HEK293 (cell line): ENCODE measurements around the gene TEX13C.

Experiments
- CTCF ChIA-PET: fragments of 350-600 bp; formaldehyde crosslinking; extraction: SDS; loops from one replicate; lab custom pipeline; 2021; ENCODE audit warnings: antibody characterized with exemption; lab: Yijun Ruan, JAX
- POLR2A ChIA-PET: fragments of 300-600 bp; formaldehyde crosslinking; extraction: SDS; loops from one replicate; lab custom pipeline; 2020; ENCODE audit warnings: antibody characterized with exemption, inconsistent platforms; lab: Yijun Ruan, JAX
- H3K27ac ChIP-seq: fragments of 200-500 bp; sonication (Bioruptor generic); 2 replicates; pipeline ENCODE4 v1.5.1; 2014; ENCODE audit warnings: low read depth, low read length, control low read depth, inconsistent platforms; ENCODE audit errors: extremely low read depth
- H3K36me3 ChIP-seq, 2 experiments: fragments of 200-500 bp in 1 of 2; sonication (Bioruptor generic) in 1 of 2; 1 replicate in 1 of 2; 2 replicates in 1 of 2; pipeline ENCODE4 v1.5.1; 2014 to 2017; ENCODE audit warnings: inconsistent platforms in 2 of 2, low read length in 2 of 2; ENCODE audit not compliant: control insufficient read depth in 2 of 2, insufficient read depth in 1 of 2
- H3K4me1 ChIP-seq: fragments of 200-500 bp; sonication (Bioruptor generic); 2 replicates; pipeline ENCODE4 v1.5.1; 2014; ENCODE audit warnings: mild to moderate bottlenecking, low read length, inconsistent platforms; ENCODE audit not compliant: control insufficient read depth, insufficient read depth
- H3K4me3 ChIP-seq: 2 replicates; pipeline ENCODE4 v1.5.1; 2011; ENCODE audit warnings: low read depth, mild to moderate bottlenecking, control low read depth, low read length, moderate library complexity
- H3K9me3 ChIP-seq: fragments of 200-500 bp; sonication (Bioruptor generic); 2 replicates; pipeline ENCODE4 v1.5.1; 2014; ENCODE audit warnings: low read depth, low read length, inconsistent platforms; ENCODE audit not compliant: control insufficient read depth, insufficient read depth
- KLF16 ChIP-seq: fragments of 450-650 bp; formaldehyde crosslinking; IDR thresholded peaks from 2 replicates; pipeline ENCODE4 v1.5.1; 2017; ENCODE audit warnings: missing biosample characterization, missing genetic modification characterization
- OSR2 ChIP-seq: fragments of 450-650 bp; formaldehyde crosslinking; IDR thresholded peaks from 2 replicates; pipeline ENCODE4 v1.5.1; 2016; ENCODE audit warnings: missing biosample characterization, missing genetic modification characterization
- TRIM28 ChIP-seq: IDR thresholded peaks from 2 replicates; pipeline ENCODE4 v1.6.1; 2011; ENCODE audit warnings: low read length, control low read depth, borderline replicate concordance
- YY1 ChIP-seq: fragments of 450-650 bp; formaldehyde crosslinking; IDR thresholded peaks from 2 replicates; pipeline ENCODE4 v1.5.1; 2018; ENCODE audit warnings: missing biosample characterization, missing genetic modification characterization
- YY2 ChIP-seq: fragments of 450-650 bp; formaldehyde crosslinking; IDR thresholded peaks from 2 replicates; pipeline ENCODE4 v1.5.1; 2016; ENCODE audit warnings: missing biosample characterization, missing genetic modification characterization
- ZBTB48 ChIP-seq: fragments of 450-650 bp; formaldehyde crosslinking; IDR thresholded peaks from 2 replicates; pipeline ENCODE4 v1.5.1; 2016; ENCODE audit warnings: missing biosample characterization, missing genetic modification characterization
- ZBTB8A ChIP-seq: fragments of 450-650 bp; formaldehyde crosslinking; IDR thresholded peaks from 2 replicates; pipeline ENCODE4 v1.5.1; 2016; ENCODE audit warnings: missing biosample characterization, missing genetic modification characterization
- ZFHX2 ChIP-seq: fragments of 450-650 bp; formaldehyde crosslinking; conservative IDR thresholded peaks from 2 replicates; pipeline ENCODE4 v1.5.1; 2016; ENCODE audit warnings: missing biosample characterization, missing genetic modification characterization
- ZNF175 ChIP-seq: fragments of 450-650 bp; formaldehyde crosslinking; IDR thresholded peaks from 2 replicates; pipeline ENCODE4 v1.5.1; 2016; ENCODE audit warnings: missing biosample characterization, missing genetic modification characterization
- ZNF2 ChIP-seq: fragments of 450-650 bp; formaldehyde crosslinking; IDR thresholded peaks from 2 replicates; pipeline ENCODE4 v1.5.1; 2016; ENCODE audit warnings: missing biosample characterization, missing genetic modification characterization
- ZNF404 ChIP-seq: fragments of 450-650 bp; formaldehyde crosslinking; IDR thresholded peaks from 2 replicates; pipeline ENCODE4 v1.5.1; 2017; ENCODE audit warnings: missing biosample characterization, missing genetic modification characterization
- ZNF510 ChIP-seq: fragments of 450-650 bp; formaldehyde crosslinking; IDR thresholded peaks from 2 replicates; pipeline ENCODE4 v1.5.1; 2018; ENCODE audit warnings: mild to moderate bottlenecking, missing genetic modification characterization, missing biosample characterization; ENCODE audit not compliant: insufficient replicate concordance
- ZNF600 ChIP-seq: fragments of 450-650 bp; formaldehyde crosslinking; IDR thresholded peaks from 2 replicates; pipeline ENCODE4 v1.5.1; 2016; ENCODE audit warnings: missing biosample characterization, missing genetic modification characterization
- ZNF654 ChIP-seq: fragments of 450-650 bp; formaldehyde crosslinking; IDR thresholded peaks from 2 replicates; pipeline ENCODE4 v1.5.1; 2016; ENCODE audit warnings: low read depth, missing biosample characterization, missing genetic modification characterization
- ZNF658 ChIP-seq: fragments of 450-650 bp; formaldehyde crosslinking; IDR thresholded peaks from 2 replicates; pipeline ENCODE4; 2016; ENCODE audit warnings: missing biosample characterization, missing genetic modification characterization
- ZNF768 ChIP-seq: fragments of 450-650 bp; formaldehyde crosslinking; IDR thresholded peaks from 2 replicates; pipeline ENCODE4 v1.5.1; 2018; ENCODE audit warnings: missing biosample characterization, mild to moderate bottlenecking, missing genetic modification characterization
- ZSCAN23 ChIP-seq: fragments of 450-650 bp; formaldehyde crosslinking; IDR thresholded peaks from 2 replicates; pipeline ENCODE4 v1.5.1; 2016; ENCODE audit warnings: missing biosample characterization, missing genetic modification characterization
- ZSCAN30 ChIP-seq: fragments of 450-650 bp; IDR thresholded peaks from 2 replicates; pipeline ENCODE4 v1.5.1; 2018; ENCODE audit warnings: missing biosample characterization, mild to moderate bottlenecking, missing genetic modification characterization, moderate library complexity
- TF ChIP-seq, protein P1 (sequence below): sonication (generic); formaldehyde crosslinking; IDR thresholded peaks from 2 replicates; pipeline ENCODE4 v1.8.1; 2022; ENCODE audit warnings: mild to moderate bottlenecking, moderate library complexity, missing genetic modification reagents
- TF ChIP-seq, protein P2 (sequence below): fragments of 450-650 bp; formaldehyde crosslinking; IDR thresholded peaks from 2 replicates; pipeline ENCODE4 v1.5.1; 2017; ENCODE audit warnings: missing biosample characterization, missing genetic modification characterization
- TF ChIP-seq, protein P3 (sequence below): fragments of 450-650 bp; formaldehyde crosslinking; IDR thresholded peaks from 2 replicates; pipeline ENCODE4 v1.5.1; 2016; ENCODE audit warnings: missing biosample characterization, missing genetic modification characterization
- TF ChIP-seq, protein P4 (sequence below): fragments of 450-650 bp; formaldehyde crosslinking; IDR thresholded peaks from 2 replicates; pipeline ENCODE4; 2016; ENCODE audit warnings: missing biosample characterization, missing genetic modification characterization
- TF ChIP-seq, protein P5 (sequence below): fragments of 450-650 bp; formaldehyde crosslinking; conservative IDR thresholded peaks from 2 replicates; pipeline ENCODE4 v1.5.1; 2016; ENCODE audit warnings: low read depth, missing biosample characterization, missing genetic modification characterization

Gene TEX13C

DNA sequence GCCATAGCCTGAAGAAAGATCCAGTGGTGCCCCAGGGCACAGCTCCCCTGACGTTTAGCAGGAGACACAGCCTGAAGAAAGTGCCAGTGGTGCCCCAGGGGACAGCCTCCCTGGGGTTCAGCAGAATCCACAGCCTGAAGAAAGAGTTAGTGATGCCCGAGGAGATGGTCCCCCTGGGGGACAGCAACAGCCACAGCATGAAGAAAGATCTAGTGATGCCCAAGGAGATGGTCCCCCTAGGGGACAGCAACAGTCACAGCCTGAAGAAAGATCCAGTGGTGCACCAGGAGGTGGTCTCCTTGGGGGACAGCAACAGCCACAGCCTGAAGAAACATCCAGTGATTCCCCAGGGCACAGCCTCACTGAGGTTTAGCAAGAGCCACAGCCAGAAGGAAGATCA is 2.8 kb downstream of the TEX13C start:
- no peak overlapping the region for H3K4me3 ChIP-seq
- no peak for TF ChIP-seq ZNF175
- no peak for TF ChIP-seq KLF16 (tag by site-specific recombination)
- TF ChIP-seq, protein P1, sequence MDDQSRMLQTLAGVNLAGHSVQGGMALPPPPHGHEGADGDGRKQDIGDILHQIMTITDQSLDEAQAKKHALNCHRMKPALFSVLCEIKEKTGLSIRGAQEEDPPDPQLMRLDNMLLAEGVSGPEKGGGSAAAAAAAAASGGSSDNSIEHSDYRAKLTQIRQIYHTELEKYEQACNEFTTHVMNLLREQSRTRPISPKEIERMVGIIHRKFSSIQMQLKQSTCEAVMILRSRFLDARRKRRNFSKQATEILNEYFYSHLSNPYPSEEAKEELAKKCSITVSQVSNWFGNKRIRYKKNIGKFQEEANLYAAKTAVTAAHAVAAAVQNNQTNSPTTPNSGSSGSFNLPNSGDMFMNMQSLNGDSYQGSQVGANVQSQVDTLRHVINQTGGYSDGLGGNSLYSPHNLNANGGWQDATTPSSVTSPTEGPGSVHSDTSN (CRISPR knock-in tag) = no peak
- TF ChIP-seq ZBTB48 = no peak
- TF ChIP-seq, protein P2, sequence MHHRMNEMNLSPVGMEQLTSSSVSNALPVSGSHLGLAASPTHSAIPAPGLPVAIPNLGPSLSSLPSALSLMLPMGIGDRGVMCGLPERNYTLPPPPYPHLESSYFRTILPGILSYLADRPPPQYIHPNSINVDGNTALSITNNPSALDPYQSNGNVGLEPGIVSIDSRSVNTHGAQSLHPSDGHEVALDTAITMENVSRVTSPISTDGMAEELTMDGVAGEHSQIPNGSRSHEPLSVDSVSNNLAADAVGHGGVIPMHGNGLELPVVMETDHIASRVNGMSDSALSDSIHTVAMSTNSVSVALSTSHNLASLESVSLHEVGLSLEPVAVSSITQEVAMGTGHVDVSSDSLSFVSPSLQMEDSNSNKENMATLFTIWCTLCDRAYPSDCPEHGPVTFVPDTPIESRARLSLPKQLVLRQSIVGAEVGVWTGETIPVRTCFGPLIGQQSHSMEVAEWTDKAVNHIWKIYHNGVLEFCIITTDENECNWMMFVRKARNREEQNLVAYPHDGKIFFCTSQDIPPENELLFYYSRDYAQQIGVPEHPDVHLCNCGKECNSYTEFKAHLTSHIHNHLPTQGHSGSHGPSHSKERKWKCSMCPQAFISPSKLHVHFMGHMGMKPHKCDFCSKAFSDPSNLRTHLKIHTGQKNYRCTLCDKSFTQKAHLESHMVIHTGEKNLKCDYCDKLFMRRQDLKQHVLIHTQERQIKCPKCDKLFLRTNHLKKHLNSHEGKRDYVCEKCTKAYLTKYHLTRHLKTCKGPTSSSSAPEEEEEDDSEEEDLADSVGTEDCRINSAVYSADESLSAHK (tag by site-specific recombination) = no peak
- TF ChIP-seq YY1 (tag by site-specific recombination) = no peak
- TF ChIP-seq, protein P3, sequence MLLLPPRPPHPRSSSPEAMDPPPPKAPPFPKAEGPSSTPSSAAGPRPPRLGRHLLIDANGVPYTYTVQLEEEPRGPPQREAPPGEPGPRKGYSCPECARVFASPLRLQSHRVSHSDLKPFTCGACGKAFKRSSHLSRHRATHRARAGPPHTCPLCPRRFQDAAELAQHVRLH = no peak
- TF ChIP-seq ZNF658 (tag by site-specific recombination) = no peak
- TF ChIP-seq, protein P4, sequence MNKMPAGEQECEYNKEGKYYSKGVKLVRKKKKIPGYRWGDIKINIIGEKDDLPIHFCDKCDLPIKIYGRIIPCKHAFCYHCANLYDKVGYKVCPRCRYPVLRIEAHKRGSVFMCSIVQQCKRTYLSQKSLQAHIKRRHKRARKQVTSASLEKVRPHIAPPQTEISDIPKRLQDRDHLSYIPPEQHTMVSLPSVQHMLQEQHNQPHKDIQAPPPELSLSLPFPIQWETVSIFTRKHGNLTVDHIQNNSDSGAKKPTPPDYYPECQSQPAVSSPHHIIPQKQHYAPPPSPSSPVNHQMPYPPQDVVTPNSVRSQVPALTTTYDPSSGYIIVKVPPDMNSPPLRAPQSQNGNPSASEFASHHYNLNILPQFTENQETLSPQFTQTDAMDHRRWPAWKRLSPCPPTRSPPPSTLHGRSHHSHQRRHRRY (tag by site-specific recombination) = no peak
- TF ChIP-seq ZSCAN30 = no peak
- no peak for TF ChIP-seq ZNF510 (tag by site-specific recombination)

DNA sequence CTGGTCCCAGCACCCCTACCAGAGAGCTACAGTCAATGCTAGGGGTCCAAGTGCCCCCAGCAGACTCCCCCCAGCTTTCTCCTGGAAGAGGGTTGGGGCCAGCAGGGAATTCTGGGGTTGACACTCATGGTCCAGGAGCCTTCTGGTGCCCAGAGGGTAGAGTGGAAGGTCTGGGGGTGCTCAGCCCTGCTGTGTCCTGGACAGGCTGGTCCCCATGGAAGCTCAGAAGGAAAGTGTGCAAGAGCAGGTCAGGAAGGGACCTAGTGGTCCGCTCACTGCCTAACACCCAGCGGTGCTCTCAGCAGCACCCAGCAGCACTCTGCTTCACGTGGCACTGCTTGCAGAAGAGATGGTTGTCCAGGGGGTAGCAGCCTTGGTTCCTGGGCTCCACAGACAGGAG is 6.9 kb downstream of the TEX13C start:
- H3K27ac ChIP-seq = no peak overlapping the region
- POLR2A ChIA-PET = no interaction called here
- H3K9me3 ChIP-seq = no peaks in the 10 kb centered on the region
- CTCF ChIA-PET = no interaction called here
- H3K4me3 ChIP-seq = no peak overlapping the region
- TF ChIP-seq YY2 (tag by site-specific recombination) (no peak), ZSCAN23 (no peak), ZNF600 (tag by site-specific recombination) (no peak), ZNF2 (no peak), ZBTB8A (no peak), ZNF404 (tag by site-specific recombination) (no peak), ZNF654 (tag by site-specific recombination) (no peak), ZFHX2 (tag by site-specific recombination) (no peak), OSR2 (no peak), TRIM28 (no peak), ZNF768 (no peak)
- TF ChIP-seq, protein P5, sequence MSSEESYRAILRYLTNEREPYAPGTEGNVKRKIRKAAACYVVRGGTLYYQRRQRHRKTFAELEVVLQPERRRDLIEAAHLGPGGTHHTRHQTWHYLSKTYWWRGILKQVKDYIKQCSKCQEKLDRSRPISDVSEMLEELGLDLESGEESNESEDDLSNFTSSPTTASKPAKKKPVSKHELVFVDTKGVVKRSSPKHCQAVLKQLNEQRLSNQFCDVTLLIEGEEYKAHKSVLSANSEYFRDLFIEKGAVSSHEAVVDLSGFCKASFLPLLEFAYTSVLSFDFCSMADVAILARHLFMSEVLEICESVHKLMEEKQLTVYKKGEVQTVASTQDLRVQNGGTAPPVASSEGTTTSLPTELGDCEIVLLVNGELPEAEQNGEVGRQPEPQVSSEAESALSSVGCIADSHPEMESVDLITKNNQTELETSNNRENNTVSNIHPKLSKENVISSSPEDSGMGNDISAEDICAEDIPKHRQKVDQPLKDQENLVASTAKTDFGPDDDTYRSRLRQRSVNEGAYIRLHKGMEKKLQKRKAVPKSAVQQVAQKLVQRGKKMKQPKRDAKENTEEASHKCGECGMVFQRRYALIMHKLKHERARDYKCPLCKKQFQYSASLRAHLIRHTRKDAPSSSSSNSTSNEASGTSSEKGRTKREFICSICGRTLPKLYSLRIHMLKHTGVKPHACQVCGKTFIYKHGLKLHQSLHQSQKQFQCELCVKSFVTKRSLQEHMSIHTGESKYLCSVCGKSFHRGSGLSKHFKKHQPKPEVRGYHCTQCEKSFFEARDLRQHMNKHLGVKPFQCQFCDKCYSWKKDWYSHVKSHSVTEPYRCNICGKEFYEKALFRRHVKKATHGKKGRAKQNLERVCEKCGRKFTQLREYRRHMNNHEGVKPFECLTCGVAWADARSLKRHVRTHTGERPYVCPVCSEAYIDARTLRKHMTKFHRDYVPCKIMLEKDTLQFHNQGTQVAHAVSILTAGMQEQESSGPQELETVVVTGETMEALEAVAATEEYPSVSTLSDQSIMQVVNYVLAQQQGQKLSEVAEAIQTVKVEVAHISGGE = no peak
- H3K36me3 ChIP-seq = no peaks in the 10 kb centered on the region
- H3K4me1 ChIP-seq = no peaks in the 10 kb centered on the region

More for the DNA sequence above, 2.8 kb downstream of the TEX13C start:
- Histone ChIP-seq H3K27ac (no peak overlapping the region), H3K9me3 (no peaks in the 10 kb centered on the region), H3K4me1 (no peaks in the 10 kb centered on the region), H3K36me3 (no peaks in the 10 kb centered on the region)
- CTCF ChIA-PET = no interaction called here
- POLR2A ChIA-PET = no interaction called here
